ENCODE data around the gene FNBP1.
"Not testable (repeated sequence)": the region's sequence is repeated elsewhere in the genome, so short reads cannot be mapped to it uniquely, and the experiment has no call there.

DNA sequence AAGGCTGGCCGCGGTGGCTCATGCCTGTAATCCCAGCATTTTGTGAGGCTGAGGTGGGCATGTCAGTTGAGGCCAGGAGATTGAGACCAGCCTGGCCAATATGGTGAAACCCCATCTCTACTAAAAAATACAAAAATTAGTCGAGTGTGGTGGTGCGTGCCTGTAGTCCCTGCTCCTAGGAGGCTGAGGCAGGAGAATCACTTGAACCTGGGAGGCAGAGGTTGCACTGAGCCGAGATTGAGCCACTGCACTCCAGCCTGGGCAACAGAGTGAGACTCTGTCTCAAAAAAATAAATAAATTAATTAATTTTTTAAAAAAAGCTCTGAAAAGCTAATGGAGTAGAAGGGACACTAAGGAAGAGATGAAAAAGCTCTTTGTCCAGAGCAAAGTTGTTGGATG, 105.1 kb downstream of the FNBP1 start:
- not testable (repeated sequence) for TF ChIP-seq CTCF (conservative IDR thresholded peaks at IDR 0.05; ENCODE audit: low read depth, low read length); EZH2 (IDR thresholded peaks at IDR 0.05; ENCODE audit: low read length, unreplicated experiment)
